Loucy (cell line): ENCODE results near the gene TRAPPC12.

Experiments
- H2AFZ ChIP-seq: fragments of 200-600 bp; sonication (generic); 2 replicates; pipeline ENCODE4 v1.6.0; 2016; ENCODE audit warnings: antibody characterized with exemption, mild to moderate bottlenecking, low read length, moderate library complexity
- H3F3A ChIP-seq: fragments of 200-600 bp; 2 replicates; pipeline ENCODE4 v1.6.0; 2016; ENCODE audit warnings: antibody characterized with exemption, low read depth, mild to moderate bottlenecking
- H3K27me3 ChIP-seq: fragments of 200-600 bp; sonication (generic); 2 replicates; pipeline ENCODE4 v1.6.1; 2014; ENCODE audit warnings: low read length, mild to moderate bottlenecking; ENCODE audit not compliant: insufficient read depth, poor library complexity, severe bottlenecking
- H3K36me3 ChIP-seq: fragments of 200-600 bp; sonication (generic); 2 replicates; pipeline ENCODE4 v1.6.1; 2016; ENCODE audit warnings: low read length; ENCODE audit not compliant: insufficient read depth
- H3K4me1 ChIP-seq: fragments of 200-600 bp; sonication (generic); 2 replicates; pipeline ENCODE4 v1.5.1; 2014; ENCODE audit warnings: low read length, mild to moderate bottlenecking; ENCODE audit not compliant: insufficient read depth, poor library complexity, severe bottlenecking
- H3K4me2 ChIP-seq: fragments of 200-600 bp; sonication (generic); 2 replicates; pipeline ENCODE4 v1.6.0; 2014; ENCODE audit warnings: antibody characterized with exemption, low read length, low read depth, mild to moderate bottlenecking; ENCODE audit not compliant: poor library complexity, severe bottlenecking
- H3K4me3 ChIP-seq: fragments of 200-600 bp; sonication (generic); 2 replicates; pipeline ENCODE4 v1.5.1; 2014; ENCODE audit warnings: low read length, mild to moderate bottlenecking, mixed read lengths; ENCODE audit not compliant: poor library complexity, severe bottlenecking
- H3K79me2 ChIP-seq: fragments of 200-600 bp; sonication (generic); 2 replicates; pipeline ENCODE4 v1.6.1; 2014; ENCODE audit warnings: low read length; ENCODE audit not compliant: insufficient read depth
- H3K9ac ChIP-seq: fragments of 200-600 bp; sonication (generic); 2 replicates; pipeline ENCODE4 v1.6.0; 2014; ENCODE audit warnings: mild to moderate bottlenecking, low read depth, low read length, moderate library complexity; ENCODE audit not compliant: poor library complexity, severe bottlenecking
- H3K9me2 ChIP-seq: fragments of 200-600 bp; sonication (generic); replicated peaks from 2 replicates; pipeline ENCODE4 v1.6.1; 2016; ENCODE audit warnings: low read depth, low read length, mixed read lengths
- H3K9me3 ChIP-seq: fragments of 200-600 bp; sonication (generic); 2 replicates; pipeline ENCODE4 v1.6.1; 2014; ENCODE audit warnings: mild to moderate bottlenecking, antibody characterized with exemption, low read length, low read depth; ENCODE audit not compliant: insufficient read depth
- H4K20me1 ChIP-seq: fragments of 200-600 bp; sonication (generic); 2 replicates; pipeline ENCODE4 v1.6.0; 2014; ENCODE audit warnings: antibody characterized with exemption, low read length, mild to moderate bottlenecking; ENCODE audit not compliant: insufficient read depth, poor library complexity, severe bottlenecking
- CTCF ChIP-seq: fragments of 200-600 bp; sonication (generic); conservative IDR thresholded peaks from 2 replicates; pipeline ENCODE4 v1.5.1; 2014; ENCODE audit warnings: mild to moderate bottlenecking, antibody characterized with exemption, low read length
- EZH2phosphoT487 ChIP-seq: fragments of 200-600 bp; IDR thresholded peaks from 2 replicates; pipeline ENCODE4 v1.6.1; 2018; ENCODE audit warnings: antibody characterized with exemption, mild to moderate bottlenecking, moderate library complexity, borderline replicate concordance

Gene TRAPPC12

GRCh38 chr2:3487028-3487425 lies 107.5 kb downstream of the TRAPPC12 start:
- Histone ChIP-seq H4K20me1 (no peaks in the 10 kb centered on the region), H3K27me3 (no peaks in the 10 kb centered on the region), H3K4me2 (no peak overlapping the region), H3K4me1 (no peaks in the 10 kb centered on the region), H3K79me2 (no peaks in the 10 kb centered on the region), H3K4me3 (no peak overlapping the region), H3K9ac (no peak overlapping the region), H3K9me2 (no peaks in the 10 kb centered on the region), H3K36me3 (no peaks in the 10 kb centered on the region), H3F3A (no peaks in the 10 kb centered on the region), H2AFZ (no peak overlapping the region), H3K9me3 (no peaks in the 10 kb centered on the region)
- no peak for TF ChIP-seq EZH2phosphoT487
- no peak for TF ChIP-seq CTCF

- Histone ChIP-seq H3K4me3 (no peak overlapping the region), H3K9me2 (no peaks in the 10 kb centered on the region), H2AFZ (no peak overlapping the region), H3K36me3 (no peaks in the 10 kb centered on the region), H3F3A (no peaks in the 10 kb centered on the region), H3K4me1 (no peaks in the 10 kb centered on the region), H3K9ac (no peak overlapping the region), H3K9me3 (no peaks in the 10 kb centered on the region), H3K4me2 (no peak overlapping the region), H3K79me2 (no peaks in the 10 kb centered on the region), H3K27me3 (no peaks in the 10 kb centered on the region), H4K20me1 (no peaks in the 10 kb centered on the region)
- TF ChIP-seq CTCF (no peak), EZH2phosphoT487 (no peak)
Observed at GRCh38 chr2:3487432-3487831, 107.9 kb downstream of the TRAPPC12 start.

GRCh38 chr2:3488061-3488531 lies 108.6 kb downstream of the TRAPPC12 start:
- Histone ChIP-seq H3K79me2 (no peaks in the 10 kb centered on the region), H3K4me2 (no peak overlapping the region), H2AFZ (no peak overlapping the region), H3K4me3 (no peak overlapping the region), H4K20me1 (no peaks in the 10 kb centered on the region), H3K9ac (no peak overlapping the region), H3K36me3 (no peaks in the 10 kb centered on the region), H3F3A (no peaks in the 10 kb centered on the region), H3K9me3 (no peaks in the 10 kb centered on the region), H3K27me3 (no peaks in the 10 kb centered on the region), H3K4me1 (no peaks in the 10 kb centered on the region), H3K9me2 (no peaks in the 10 kb centered on the region)
- TF ChIP-seq EZH2phosphoT487 = no peak
- no peak for TF ChIP-seq CTCF
